Prostate gland (tissue), 2 donors: ENCODE data around the gene STX5. TPM values are rescaled to one million over a fixed set of nuclear protein-coding genes. Genes with fewer than 3 reads are reported as not detected.
A peak's percentile ranks its signal among the peaks of the same experiment; 100 is the strongest.
"Not testable (repeated sequence)": the region's sequence is repeated elsewhere in the genome, so short reads cannot be mapped to it uniquely, and the experiment has no call there.

Experiments used
- DNase-seq: peaks from one replicate; pipeline ENCODE4 v3.0.0-alpha.2; 2019; ENCODE audit warnings: low spot score
- H3K27ac ChIP-seq, 2 donors: fragments of 200-600 bp; sonication (generic); 2 replicates each; pipeline ENCODE4 v1.5.1; 2017 to 2019
- H3K27me3 ChIP-seq: fragments of 200-600 bp; sonication (generic); replicated peaks from 2 replicates; pipeline ENCODE4 v1.5.1; 2019; ENCODE audit not compliant: insufficient read depth
- H3K36me3 ChIP-seq, 2 donors: fragments of 200-600 bp; sonication (generic); 1 replicate in 1 of 2; 2 replicates in 1 of 2; pipeline versions ENCODE4 v1.5.1 to v1.8.1; 2017 to 2019
- H3K4me1 ChIP-seq: fragments of 200-600 bp; sonication (generic); replicated peaks from 2 replicates; pipeline ENCODE4 v1.5.1; 2019
- H3K4me3 ChIP-seq, 2 donors: fragments of 200-600 bp; sonication (generic); 2 replicates each; pipeline ENCODE4 v1.5.1; 2017 to 2019
- H3K9me3 ChIP-seq: fragments of 200-600 bp; sonication (generic); 2 replicates; pipeline ENCODE4 v1.5.1; 2017
- POLR2A ChIP-seq: fragments of 450-650 bp; IDR thresholded peaks from one replicate; pipeline ENCODE4 v1.6.1; 2016; ENCODE audit warnings: antibody characterized with exemption, mild to moderate bottlenecking
- POLR2AphosphoS5 ChIP-seq: sonication (generic); formaldehyde crosslinking; IDR thresholded peaks from one replicate; pipeline ENCODE4 v1.6.1; 2017; ENCODE audit warnings: antibody characterized with exemption
- whole genome bisulfite sequencing: methylation state at CpG from one replicate; pipeline ENCODE4 v1.1.5; 2018; 5-methylcytosine and 5-hydroxymethylcytosine counted together
- intact Hi-C: fragments of 100-400 bp; cut with DNase I; formaldehyde crosslinking; loops from one replicate; pipeline ENCODE4 v1.14.2; 2022
- total RNA-seq, 2 donors: library from RNA; depleted of rRNA; stranded (reverse); fragments of >200 nt; gene quantifications; one replicate each; pipeline ENCODE4 v1.1.0, GENCODE V29; 2016
- TF ChIP-seq, protein P1 (sequence below), 4 experiments: fragments of 200-600 bp in 2 of 4; fragments of 450-650 bp in 2 of 4; sonication (generic) in 2 of 4; IDR thresholded peaks; 1 replicate in 3 of 4; 2 replicates in 1 of 4; pipeline ENCODE4 v1.5.1; 2016 to 2019; ENCODE audit warnings: antibody characterized with exemption in 4 of 4, mild to moderate bottlenecking in 2 of 4, moderate library complexity in 2 of 4

The STX5 gene
- total RNA-seq, 2 donors from 2014 or later, result 34.5 to 57.5 TPM

DNA sequence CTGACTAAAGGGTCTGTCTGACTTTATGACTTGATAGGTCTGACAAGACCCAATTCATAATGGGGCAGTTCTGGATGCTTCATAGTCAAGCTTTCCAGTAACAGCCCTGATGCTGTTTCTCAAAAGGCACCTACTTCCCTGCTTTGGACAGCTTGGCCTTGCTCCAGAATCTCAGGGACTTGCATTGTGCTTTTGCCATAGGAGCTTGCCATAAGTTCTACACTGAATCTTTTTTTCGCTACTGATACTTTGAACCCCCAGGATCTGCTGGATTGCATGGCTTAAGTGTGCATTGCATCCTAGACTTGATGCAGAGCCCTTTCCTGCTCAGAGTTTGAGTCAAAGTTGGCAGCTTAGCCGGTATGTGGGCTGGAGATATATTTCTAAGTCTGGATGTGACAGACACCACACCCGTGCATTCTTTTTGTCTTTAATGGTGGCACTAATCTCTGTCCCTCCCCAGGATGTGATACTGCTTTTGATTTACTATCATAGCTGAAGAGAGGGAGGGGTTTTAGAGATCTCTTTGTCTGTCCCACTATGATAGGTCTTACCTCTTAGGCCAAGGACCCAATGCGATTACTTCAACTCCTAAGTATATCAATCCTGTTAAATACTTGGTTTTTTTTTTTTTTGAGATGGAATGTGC lies 32.0 kb upstream of the STX5 start:
- Histone ChIP-seq H3K36me3 (no peaks in the 10 kb centered on the region), H3K27ac (no peak overlapping the region), H3K9me3 (no peaks in the 10 kb centered on the region), H3K27me3 (no peaks in the 10 kb centered on the region), H3K4me3 (no peak overlapping the region), H3K4me1 (peaks cover 5% of the 10 kb centered on the region)
- intact Hi-C loops, result loop anchor here (2.0 to 10.0 kb wide), 2 partner anchors 77 to 469 kb away; partner anchors contain the start of gene TMEM179B
- DNase-seq, result no peak
- no peak for TF ChIP-seq POLR2AphosphoS5
- TF ChIP-seq POLR2A, result no peak
- TF ChIP-seq, protein P1, sequence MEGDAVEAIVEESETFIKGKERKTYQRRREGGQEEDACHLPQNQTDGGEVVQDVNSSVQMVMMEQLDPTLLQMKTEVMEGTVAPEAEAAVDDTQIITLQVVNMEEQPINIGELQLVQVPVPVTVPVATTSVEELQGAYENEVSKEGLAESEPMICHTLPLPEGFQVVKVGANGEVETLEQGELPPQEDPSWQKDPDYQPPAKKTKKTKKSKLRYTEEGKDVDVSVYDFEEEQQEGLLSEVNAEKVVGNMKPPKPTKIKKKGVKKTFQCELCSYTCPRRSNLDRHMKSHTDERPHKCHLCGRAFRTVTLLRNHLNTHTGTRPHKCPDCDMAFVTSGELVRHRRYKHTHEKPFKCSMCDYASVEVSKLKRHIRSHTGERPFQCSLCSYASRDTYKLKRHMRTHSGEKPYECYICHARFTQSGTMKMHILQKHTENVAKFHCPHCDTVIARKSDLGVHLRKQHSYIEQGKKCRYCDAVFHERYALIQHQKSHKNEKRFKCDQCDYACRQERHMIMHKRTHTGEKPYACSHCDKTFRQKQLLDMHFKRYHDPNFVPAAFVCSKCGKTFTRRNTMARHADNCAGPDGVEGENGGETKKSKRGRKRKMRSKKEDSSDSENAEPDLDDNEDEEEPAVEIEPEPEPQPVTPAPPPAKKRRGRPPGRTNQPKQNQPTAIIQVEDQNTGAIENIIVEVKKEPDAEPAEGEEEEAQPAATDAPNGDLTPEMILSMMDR (IDR thresholded peaks at IDR 0.05), result no peak
- 57% methylated on average over 4 of the region's 4 CpGs for WGBS

DNA sequence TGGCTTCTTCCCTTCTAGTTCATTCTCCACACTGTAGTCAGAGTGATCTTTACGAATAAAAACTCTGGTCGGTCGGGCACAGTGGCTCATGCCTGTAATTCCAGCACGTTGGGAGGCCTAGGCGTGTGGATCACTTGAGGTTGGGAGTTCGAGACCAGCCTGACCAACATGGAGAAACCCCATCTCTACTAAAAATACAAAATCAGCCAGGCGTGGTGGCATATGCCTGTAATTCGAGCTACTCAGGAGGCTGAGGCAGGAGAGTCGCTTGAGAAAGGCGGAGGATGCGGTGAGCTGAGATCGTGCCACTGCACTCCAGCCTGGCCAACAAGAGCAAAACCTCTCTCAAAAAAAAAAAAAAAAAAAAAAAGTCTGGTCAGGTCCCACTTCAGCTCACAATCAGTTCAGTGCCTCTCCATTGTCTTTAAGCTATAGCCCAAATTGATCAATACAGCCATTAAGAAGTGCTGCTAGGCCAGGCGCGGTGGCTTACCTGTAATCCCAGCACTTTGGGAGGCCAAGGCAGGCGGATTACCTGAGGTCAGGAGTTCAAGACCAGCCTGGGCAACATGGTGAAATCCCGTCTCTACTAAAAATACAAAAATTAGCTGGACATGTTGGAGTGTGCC lies 29.8 kb upstream of the STX5 start:
- 91% methylated on average over 16 of the region's 16 CpGs for WGBS
- not testable (repeated sequence) for DNase-seq
- intact Hi-C loops, result loop anchor here (2.0 to 10.0 kb wide), 2 partner anchors 75 to 467 kb away; partner anchors contain the start of gene TMEM179B

DNA sequence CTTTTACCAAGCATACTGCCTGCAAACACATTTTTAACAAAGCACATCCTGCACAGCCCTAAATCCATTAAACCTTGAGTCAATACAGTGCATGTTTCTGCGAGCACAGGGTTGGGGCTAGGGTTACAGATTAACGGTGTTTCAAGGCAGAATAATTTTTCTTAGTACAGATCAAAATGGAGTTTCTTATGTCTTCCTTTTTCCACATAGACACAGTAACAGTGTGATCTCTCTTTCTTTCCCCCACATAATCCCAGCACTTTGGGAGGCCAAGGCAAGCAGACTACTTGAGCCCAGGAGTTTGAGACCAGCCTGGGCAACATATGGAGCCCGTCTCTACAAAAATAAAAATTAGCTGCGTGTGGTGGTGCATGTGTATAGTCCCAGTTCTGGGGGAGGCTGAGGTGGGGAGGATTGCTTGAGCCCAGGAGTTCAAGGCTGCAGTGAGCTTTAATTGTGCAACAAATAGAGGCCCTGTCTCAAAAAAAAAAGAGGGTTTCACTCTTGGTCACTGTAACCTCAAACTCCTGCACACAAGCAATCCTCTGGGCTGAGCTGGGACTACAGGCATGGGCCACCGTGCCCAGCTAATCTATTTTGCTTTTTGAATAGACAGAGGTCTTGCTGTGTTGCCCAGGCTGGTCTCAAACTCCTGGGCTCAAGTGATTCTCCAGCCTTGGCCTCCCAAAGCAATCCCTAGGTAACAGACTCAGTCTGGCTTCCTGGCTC lies 29.1 kb upstream of the STX5 start:
- H3K27me3 ChIP-seq, result no peaks in the 10 kb centered on the region
- peaks cover 16% of the 10 kb centered on the region for H3K4me1 ChIP-seq
- DNase-seq, result no peak
- H3K36me3 ChIP-seq, result no peaks in the 10 kb centered on the region
- H3K27ac ChIP-seq, result peak overlapping the region; percentile 59 to 75
- 40% methylated on average over 5 of the region's 5 CpGs for WGBS
- intact Hi-C loops, result loop anchor here (10.0 kb wide), 1 partner anchor 466 kb away; no protein-coding TSS in a partner anchor
- no peak overlapping the region for H3K4me3 ChIP-seq
- H3K9me3 ChIP-seq, result no peaks in the 10 kb centered on the region
- TF ChIP-seq POLR2AphosphoS5 (no peak), POLR2A (no peak)
- TF ChIP-seq, protein P1 (IDR thresholded peaks at IDR 0.05), result no peak

More for the DNA sequence above, 29.8 kb upstream of the STX5 start:
- not testable (repeated sequence) for H3K4me3 ChIP-seq, H3K9me3 ChIP-seq, H3K36me3 ChIP-seq, H3K27me3 ChIP-seq
- H3K4me1 ChIP-seq, result peaks cover 16% of the 10 kb centered on the region
- peak overlapping the region; percentile 59 to 75 for H3K27ac ChIP-seq

DNA sequence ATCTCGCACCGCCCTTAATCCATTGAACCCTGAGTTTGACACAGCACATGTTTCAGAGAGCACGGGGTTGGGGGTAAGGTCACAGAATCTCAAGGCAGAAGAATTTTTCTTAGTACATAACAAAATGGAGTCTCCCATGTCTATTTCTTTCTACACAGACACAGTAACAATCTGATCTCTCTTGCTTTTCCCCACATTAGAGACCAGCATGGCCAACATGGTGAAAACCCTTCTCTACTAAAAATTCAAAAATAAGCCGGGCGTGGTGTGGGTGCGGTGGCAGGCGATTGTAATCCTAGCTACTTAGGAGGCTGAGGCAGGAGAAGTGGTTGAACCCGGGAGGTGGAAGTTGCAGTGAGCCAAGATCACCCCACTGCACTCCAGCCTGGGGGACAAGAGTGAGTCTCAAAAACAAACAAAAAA lies 27.4 kb upstream of the STX5 start:
- peaks cover 16% of the 10 kb centered on the region for H3K4me1 ChIP-seq
- intact Hi-C loops, H3K27me3 ChIP-seq, H3K4me3 ChIP-seq, H3K9me3 ChIP-seq, DNase-seq, H3K36me3 ChIP-seq: not testable (repeated sequence)
- WGBS, result 84% methylated on average over 8 of the region's 8 CpGs
- H3K27ac ChIP-seq, result peak overlapping the region; percentile 59 to 75

DNA sequence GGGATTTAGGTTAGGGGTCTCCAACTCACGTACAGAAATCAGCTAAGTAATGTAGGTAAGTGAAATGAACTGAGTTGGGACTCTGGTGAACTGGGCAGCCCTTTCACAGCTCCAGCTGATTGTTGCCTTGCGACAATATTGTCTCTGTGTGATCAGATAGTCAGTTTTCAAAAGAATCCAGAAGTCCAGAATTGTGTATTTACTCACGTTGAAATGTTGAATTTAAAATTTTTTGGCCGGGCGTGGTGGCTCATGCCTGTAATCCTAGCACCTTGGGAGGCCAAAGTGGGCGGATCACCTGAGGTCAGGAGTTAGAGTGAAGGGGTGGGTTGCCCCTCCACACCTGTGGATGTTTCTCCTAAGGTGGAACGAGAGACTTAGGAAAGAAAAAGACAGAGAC lies 26.4 kb upstream of the STX5 start:
- intact Hi-C loops, result no loop called here
- TF ChIP-seq POLR2A (no peak), POLR2AphosphoS5 (no peak)
- TF ChIP-seq, protein P1 (IDR thresholded peaks at IDR 0.05), result no peak
- no peaks in the 10 kb centered on the region for H3K27me3 ChIP-seq
- WGBS, result 64% methylated on average over 7 of the region's 7 CpGs
- H3K36me3 ChIP-seq, result no peaks in the 10 kb centered on the region
- peak overlapping the region; percentile 21 to 71 for H3K27ac ChIP-seq
- H3K9me3 ChIP-seq, result no peaks in the 10 kb centered on the region
- peaks cover 22% of the 10 kb centered on the region for H3K4me1 ChIP-seq
- H3K4me3 ChIP-seq, result no peak overlapping the region
- no peak for DNase-seq
